Activated CD8-positive, alpha-beta T cell treated with anti-CD3 and anti-CD28 coated beads for 36 hours (primary cell): ENCODE data around the gene DGKI. TPM values are rescaled to one million over a fixed set of nuclear protein-coding genes. Genes with fewer than 3 reads are reported as not detected.

ENCODE experiments used
- ATAC-seq: fragments of 200-7000 bp; cut with Tn5 transposase; one replicate; pipeline ENCODE4 v1.10.0; 2021; ENCODE audit warnings: mild to moderate bottlenecking, moderate library complexity
- CTCF ChIA-PET: fragments of 350-600 bp; sonication (Branson Sonifier 250); formaldehyde crosslinking; loops from one replicate; lab custom pipeline; 2021; ENCODE audit warnings: antibody characterized with exemption; lab: Charles Lee
- POLR2A ChIA-PET: fragments of 350-600 bp; sonication (Branson Sonifier 250); formaldehyde crosslinking; loops from one replicate; lab custom pipeline; 2021; ENCODE audit warnings: antibody characterized with exemption; lab: Charles Lee
- DNase-seq: peaks from one replicate; pipeline ENCODE4 v3.0.0-alpha.2; 2020
- H3K27ac Mint-ChIP-seq: one replicate; pipeline ENCODE4 v1.8.0; 2021; ENCODE audit warnings: mild to moderate bottlenecking, mixed read lengths
- H3K27me3 Mint-ChIP-seq: one replicate; pipeline ENCODE4 v1.8.0; 2021; ENCODE audit warnings: mixed read lengths
- H3K36me3 Mint-ChIP-seq: one replicate; pipeline ENCODE4 v1.8.0; 2021; ENCODE audit warnings: low read depth, mixed read lengths
- H3K4me1 Mint-ChIP-seq: one replicate; pipeline ENCODE4 v1.8.0; 2021; ENCODE audit warnings: low read depth, mixed read lengths
- H3K4me3 Mint-ChIP-seq: one replicate; pipeline ENCODE4 v1.8.0; 2021; ENCODE audit warnings: mild to moderate bottlenecking, moderate library complexity, mixed read lengths
- H3K9me3 Mint-ChIP-seq: one replicate; pipeline ENCODE4 v1.8.0; 2021; ENCODE audit warnings: mixed read lengths
- intact Hi-C: fragments of 100-400 bp; cut with micrococcal nuclease; formaldehyde crosslinking; loops from one replicate; pipeline ENCODE4 v1.10.0; 2022
- total RNA-seq, 2 experiments: library from RNA; stranded (reverse); gene quantifications; one replicate each; pipeline ENCODE4 v1.2.3, GENCODE V29; 2021
- TF ChIP-seq, protein P1 (sequence below): fragments of 200-600 bp; IDR thresholded peaks from one replicate; pipeline ENCODE4 v1.8.0; 2022; ENCODE audit warnings: antibody characterized with exemption, mild to moderate bottlenecking

Gene DGKI
- total RNA-seq, 2 experiments from 2014 or later: 0.38 to 0.65 TPM

DNA sequence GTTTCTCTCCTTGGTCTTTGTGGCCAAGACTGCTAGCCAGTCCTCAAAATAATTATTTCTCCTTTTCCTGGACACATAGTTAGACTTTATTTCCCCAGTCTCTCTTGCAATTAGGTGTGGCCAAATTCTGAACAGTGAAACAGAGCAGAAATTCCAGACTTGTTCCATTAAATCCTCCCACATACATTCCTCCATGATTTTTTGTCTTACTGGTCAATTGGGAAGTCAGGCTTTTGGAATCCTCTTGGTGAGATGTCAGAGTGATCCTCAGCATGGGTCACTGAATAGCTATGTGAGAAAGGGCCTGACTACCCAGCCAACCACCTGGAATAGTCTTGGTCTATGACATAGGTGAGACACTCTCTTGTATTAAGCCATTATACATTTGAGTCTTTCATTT lies 164.2 kb downstream of the DGKI start:
- ATAC-seq: no peak
- Mint-ChIP-seq H3K27ac (no peak overlapping the region), H3K36me3 (no peaks in the 10 kb centered on the region), H3K27me3 (peaks cover 12% of the 10 kb centered on the region), H3K9me3 (no peaks in the 10 kb centered on the region), H3K4me3 (no peak overlapping the region), H3K4me1 (no peaks in the 10 kb centered on the region)
- TF ChIP-seq, protein P1, sequence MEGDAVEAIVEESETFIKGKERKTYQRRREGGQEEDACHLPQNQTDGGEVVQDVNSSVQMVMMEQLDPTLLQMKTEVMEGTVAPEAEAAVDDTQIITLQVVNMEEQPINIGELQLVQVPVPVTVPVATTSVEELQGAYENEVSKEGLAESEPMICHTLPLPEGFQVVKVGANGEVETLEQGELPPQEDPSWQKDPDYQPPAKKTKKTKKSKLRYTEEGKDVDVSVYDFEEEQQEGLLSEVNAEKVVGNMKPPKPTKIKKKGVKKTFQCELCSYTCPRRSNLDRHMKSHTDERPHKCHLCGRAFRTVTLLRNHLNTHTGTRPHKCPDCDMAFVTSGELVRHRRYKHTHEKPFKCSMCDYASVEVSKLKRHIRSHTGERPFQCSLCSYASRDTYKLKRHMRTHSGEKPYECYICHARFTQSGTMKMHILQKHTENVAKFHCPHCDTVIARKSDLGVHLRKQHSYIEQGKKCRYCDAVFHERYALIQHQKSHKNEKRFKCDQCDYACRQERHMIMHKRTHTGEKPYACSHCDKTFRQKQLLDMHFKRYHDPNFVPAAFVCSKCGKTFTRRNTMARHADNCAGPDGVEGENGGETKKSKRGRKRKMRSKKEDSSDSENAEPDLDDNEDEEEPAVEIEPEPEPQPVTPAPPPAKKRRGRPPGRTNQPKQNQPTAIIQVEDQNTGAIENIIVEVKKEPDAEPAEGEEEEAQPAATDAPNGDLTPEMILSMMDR: no peak
- ChIA-PET CTCF (no interaction called here), POLR2A (no interaction called here)
- no peak for DNase-seq
- intact Hi-C loops: no loop called here

DNA sequence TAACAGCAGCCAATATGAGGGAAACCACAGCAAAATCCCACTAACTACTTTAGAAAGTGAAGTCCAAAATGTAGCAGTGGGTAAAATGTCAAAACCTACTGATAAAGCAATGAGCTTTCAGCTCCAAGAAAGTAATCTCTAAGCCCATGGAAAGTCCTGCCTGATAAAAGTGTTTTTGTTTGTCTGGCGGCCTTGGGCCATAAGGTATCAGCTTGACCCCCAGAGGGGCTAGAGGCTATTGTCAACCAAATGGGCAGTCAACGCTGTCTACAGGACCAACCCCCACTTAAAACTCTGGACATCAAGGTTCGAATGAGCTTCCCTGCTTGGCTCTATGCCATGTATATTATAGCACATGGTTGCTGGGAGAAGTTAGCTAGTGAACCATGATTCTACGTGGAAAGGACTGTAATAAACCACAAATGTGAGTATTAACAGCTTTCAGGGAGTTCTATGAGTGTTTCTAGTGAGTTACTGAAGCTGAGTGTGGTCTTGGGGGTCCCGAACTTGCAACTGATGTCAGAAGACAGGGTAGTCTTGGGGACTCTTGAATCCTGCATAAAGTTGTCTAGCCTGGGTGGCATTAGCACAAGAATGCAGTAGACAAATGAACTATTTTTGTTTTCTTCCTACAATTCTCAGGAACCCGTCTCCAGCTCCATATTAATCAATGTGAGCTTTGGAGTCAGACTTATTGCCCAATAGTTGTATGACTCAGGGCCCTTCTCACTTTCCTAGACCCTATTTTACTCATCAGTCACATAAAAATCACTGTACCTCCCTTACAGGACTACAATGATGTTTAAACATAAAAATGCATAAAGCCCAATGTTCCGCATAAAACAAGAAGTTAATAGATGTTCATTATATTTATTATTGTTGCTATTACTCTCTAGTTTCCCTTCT lies 164.9 kb downstream of the DGKI start:
- CTCF ChIA-PET: interaction anchor here (1.1 kb wide), 1 partner anchor 185 kb away, joined by 3 read pairs; no protein-coding TSS in a partner anchor
- no peak overlapping the region for H3K27ac Mint-ChIP-seq
- TF ChIP-seq, protein P1: no peak
- no peaks in the 10 kb centered on the region for H3K4me1 Mint-ChIP-seq
- DNase-seq (no peak), ATAC-seq (no peak)
- peaks cover 12% of the 10 kb centered on the region for H3K27me3 Mint-ChIP-seq
- POLR2A ChIA-PET: no interaction called here
- H3K36me3 Mint-ChIP-seq: no peaks in the 10 kb centered on the region
- no peak overlapping the region for H3K4me3 Mint-ChIP-seq
- intact Hi-C loops: no loop called here
- H3K9me3 Mint-ChIP-seq: no peaks in the 10 kb centered on the region

DNA sequence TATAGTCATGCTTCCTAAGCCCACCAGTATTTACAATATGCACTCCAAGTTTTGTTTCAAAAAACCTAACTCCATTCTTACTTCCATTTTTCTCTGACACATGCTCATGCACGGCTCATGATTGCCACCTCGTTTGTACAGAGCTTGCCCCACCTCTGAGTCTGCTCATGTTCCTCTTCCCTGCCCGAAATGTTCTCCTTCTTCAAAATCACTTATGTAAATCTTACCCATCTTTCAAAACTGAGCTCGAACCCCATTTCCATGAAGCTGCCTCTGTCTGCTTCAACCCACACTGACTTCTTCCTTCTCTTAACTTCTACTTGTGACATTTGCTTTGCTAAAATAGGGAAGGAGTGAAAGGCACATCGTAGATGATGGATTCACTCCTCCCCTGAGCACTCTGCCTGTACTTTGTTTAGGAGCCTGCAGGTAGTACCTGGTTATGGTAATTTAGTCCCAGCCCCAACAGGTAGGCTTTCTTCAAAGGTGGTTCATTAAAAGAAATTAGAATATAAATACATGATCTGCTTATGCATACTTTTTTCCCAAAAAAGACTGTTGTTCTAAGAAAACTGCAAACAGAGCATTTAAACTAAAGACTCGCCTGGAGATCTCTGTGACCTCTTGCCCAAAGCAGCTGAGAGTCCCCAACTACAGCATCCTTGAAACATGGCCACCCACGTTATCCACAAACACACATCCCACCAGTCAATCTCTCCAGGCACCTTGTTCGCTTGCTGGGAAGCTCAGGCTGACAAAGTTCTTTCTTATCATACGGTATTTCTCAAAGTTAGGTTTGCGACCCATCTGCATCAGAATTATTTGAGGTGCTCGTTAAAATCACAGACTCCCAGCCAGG lies 172.0 kb downstream of the DGKI start:
- POLR2A ChIA-PET: no interaction called here
- H3K9me3 Mint-ChIP-seq: no peaks in the 10 kb centered on the region
- no peak overlapping the region for H3K27ac Mint-ChIP-seq
- CTCF ChIA-PET: interaction anchor here (2.0 kb wide), 1 partner anchor 18 kb away, joined by 8 read pairs; no protein-coding TSS in a partner anchor
- H3K27me3 Mint-ChIP-seq: peaks cover 21% of the 10 kb centered on the region
- intact Hi-C loops: no loop called here
- no peak for ATAC-seq
- H3K4me1 Mint-ChIP-seq: no peaks in the 10 kb centered on the region
- no peak for DNase-seq
- TF ChIP-seq, protein P1: no peak
- no peak overlapping the region for H3K4me3 Mint-ChIP-seq
- no peaks in the 10 kb centered on the region for H3K36me3 Mint-ChIP-seq

DNA sequence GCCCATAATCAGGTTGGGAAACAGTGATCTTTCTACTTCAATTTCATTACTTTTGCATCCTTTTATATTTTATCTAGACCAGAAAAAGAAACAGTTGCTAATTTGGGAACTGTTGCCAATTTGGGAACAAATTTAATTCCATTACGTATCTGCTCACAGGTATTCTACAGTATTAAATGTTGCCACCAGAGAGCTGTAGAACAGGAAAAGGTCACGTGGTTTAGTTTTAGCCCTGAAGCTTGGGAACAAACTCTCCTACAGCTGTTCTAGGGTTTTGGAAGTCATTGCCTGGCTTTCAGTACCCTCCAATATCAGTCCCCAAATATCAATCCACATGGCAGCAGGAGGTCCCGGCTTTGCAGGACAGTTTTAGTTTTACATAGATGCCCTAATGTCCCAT lies 172.7 kb downstream of the DGKI start:
- no peak for DNase-seq
- no peak overlapping the region for H3K4me3 Mint-ChIP-seq
- intact Hi-C loops: no loop called here
- H3K9me3 Mint-ChIP-seq: no peaks in the 10 kb centered on the region
- no peaks in the 10 kb centered on the region for H3K4me1 Mint-ChIP-seq
- H3K27me3 Mint-ChIP-seq: peaks cover 21% of the 10 kb centered on the region
- ChIA-PET CTCF (interaction anchor here (2.0 kb wide), 1 partner anchor 17 kb away, joined by 8 read pairs; no protein-coding TSS in a partner anchor), POLR2A (no interaction called here)
- no peaks in the 10 kb centered on the region for H3K36me3 Mint-ChIP-seq
- no peak overlapping the region for H3K27ac Mint-ChIP-seq
- ATAC-seq: no peak
- TF ChIP-seq, protein P1: no peak
